Peyer's patch (tissue), 4 donors: ENCODE measurements around the gene KCNQ1OT1.

Source experiments
- POLR2A ChIP-seq, 2 donors: fragments of 450-650 bp; IDR thresholded peaks; one replicate each; pipeline ENCODE4 v1.5.1; 2017; ENCODE audit warnings: antibody characterized with exemption in 2 of 2, mild to moderate bottlenecking in 2 of 2, moderate library complexity in 2 of 2
- TF ChIP-seq, protein P1 (sequence below), 6 experiments: fragments of 450-650 bp in 4 of 6; fragments of 200-600 bp in 2 of 6; sonication (generic) in 1 of 6; IDR thresholded peaks; one replicate each; pipeline ENCODE4 v1.5.1; 2017 to 2019; ENCODE audit warnings: antibody characterized with exemption in 6 of 6, mild to moderate bottlenecking in 3 of 6, moderate library complexity in 1 of 6

- TF ChIP-seq, protein P1, sequence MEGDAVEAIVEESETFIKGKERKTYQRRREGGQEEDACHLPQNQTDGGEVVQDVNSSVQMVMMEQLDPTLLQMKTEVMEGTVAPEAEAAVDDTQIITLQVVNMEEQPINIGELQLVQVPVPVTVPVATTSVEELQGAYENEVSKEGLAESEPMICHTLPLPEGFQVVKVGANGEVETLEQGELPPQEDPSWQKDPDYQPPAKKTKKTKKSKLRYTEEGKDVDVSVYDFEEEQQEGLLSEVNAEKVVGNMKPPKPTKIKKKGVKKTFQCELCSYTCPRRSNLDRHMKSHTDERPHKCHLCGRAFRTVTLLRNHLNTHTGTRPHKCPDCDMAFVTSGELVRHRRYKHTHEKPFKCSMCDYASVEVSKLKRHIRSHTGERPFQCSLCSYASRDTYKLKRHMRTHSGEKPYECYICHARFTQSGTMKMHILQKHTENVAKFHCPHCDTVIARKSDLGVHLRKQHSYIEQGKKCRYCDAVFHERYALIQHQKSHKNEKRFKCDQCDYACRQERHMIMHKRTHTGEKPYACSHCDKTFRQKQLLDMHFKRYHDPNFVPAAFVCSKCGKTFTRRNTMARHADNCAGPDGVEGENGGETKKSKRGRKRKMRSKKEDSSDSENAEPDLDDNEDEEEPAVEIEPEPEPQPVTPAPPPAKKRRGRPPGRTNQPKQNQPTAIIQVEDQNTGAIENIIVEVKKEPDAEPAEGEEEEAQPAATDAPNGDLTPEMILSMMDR (IDR thresholded peaks at IDR 0.05), result no peak
- TF ChIP-seq POLR2A (IDR thresholded peaks at IDR 0.05), result no peak
Measured at GRCh38 chr11:2737866-2738265, 38.1 kb upstream of the KCNQ1OT1 start.
